ENCODE results near the gene CLEC4G.

GRCh38 chr19:7699003-7699402, 32.9 kb downstream of the CLEC4G start:
- TF ChIP-seq POLR2AphosphoS5 (IDR thresholded peaks at IDR 0.05): no peak
- no peak for TF ChIP-seq CTCF (IDR thresholded peaks at IDR 0.05)
- no peak for TF ChIP-seq POLR2A (IDR thresholded peaks at IDR 0.05)
- no peak for TF ChIP-seq EP300 (IDR thresholded peaks at IDR 0.05; ENCODE audit: low read depth)
